Measurements from ENCODE around the gene HSD17B11. TPM values are rescaled to one million over a fixed set of nuclear protein-coding genes. Genes with fewer than 3 reads are reported as not detected.

HSD17B11 gene
- total RNA-seq, 1 donor from 2014 or later = 10.3 TPM

GRCh38 chr4:87382116-87382515 lies 8.9 kb downstream of the HSD17B11 start:
- no peak for DNase-seq (ENCODE audit: low spot score)
- Mint-ChIP-seq H3K4me3 (ENCODE audit: unreplicated experiment) (no peak overlapping the region), H3K4me1 (ENCODE audit: low read depth) (no peaks in the 10 kb centered on the region), H3K27me3 (ENCODE audit: low read depth) (no peaks in the 10 kb centered on the region), H3K36me3 (ENCODE audit: low read depth) (no peaks in the 10 kb centered on the region), H3K9me3 (ENCODE audit: low read depth) (peaks cover 8% of the 10 kb centered on the region), H3K27ac (ENCODE audit: unreplicated experiment) (no peak overlapping the region)
- TF ChIP-seq, protein P1, sequence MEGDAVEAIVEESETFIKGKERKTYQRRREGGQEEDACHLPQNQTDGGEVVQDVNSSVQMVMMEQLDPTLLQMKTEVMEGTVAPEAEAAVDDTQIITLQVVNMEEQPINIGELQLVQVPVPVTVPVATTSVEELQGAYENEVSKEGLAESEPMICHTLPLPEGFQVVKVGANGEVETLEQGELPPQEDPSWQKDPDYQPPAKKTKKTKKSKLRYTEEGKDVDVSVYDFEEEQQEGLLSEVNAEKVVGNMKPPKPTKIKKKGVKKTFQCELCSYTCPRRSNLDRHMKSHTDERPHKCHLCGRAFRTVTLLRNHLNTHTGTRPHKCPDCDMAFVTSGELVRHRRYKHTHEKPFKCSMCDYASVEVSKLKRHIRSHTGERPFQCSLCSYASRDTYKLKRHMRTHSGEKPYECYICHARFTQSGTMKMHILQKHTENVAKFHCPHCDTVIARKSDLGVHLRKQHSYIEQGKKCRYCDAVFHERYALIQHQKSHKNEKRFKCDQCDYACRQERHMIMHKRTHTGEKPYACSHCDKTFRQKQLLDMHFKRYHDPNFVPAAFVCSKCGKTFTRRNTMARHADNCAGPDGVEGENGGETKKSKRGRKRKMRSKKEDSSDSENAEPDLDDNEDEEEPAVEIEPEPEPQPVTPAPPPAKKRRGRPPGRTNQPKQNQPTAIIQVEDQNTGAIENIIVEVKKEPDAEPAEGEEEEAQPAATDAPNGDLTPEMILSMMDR (IDR thresholded peaks at IDR 0.05) = no peak

- no peaks in the 10 kb centered on the region for H3K27me3 Mint-ChIP-seq (ENCODE audit: low read depth)
- H3K9me3 Mint-ChIP-seq (ENCODE audit: low read depth) = no peaks in the 10 kb centered on the region
- H3K4me3 Mint-ChIP-seq (ENCODE audit: unreplicated experiment) = no peak overlapping the region
- TF ChIP-seq, protein P1 (IDR thresholded peaks at IDR 0.05) = no peak
- H3K27ac Mint-ChIP-seq (ENCODE audit: unreplicated experiment) = no peak overlapping the region
- no peak for DNase-seq (ENCODE audit: low spot score)
- peaks cover 5% of the 10 kb centered on the region for H3K4me1 Mint-ChIP-seq (ENCODE audit: low read depth)
- H3K36me3 Mint-ChIP-seq (ENCODE audit: low read depth) = no peaks in the 10 kb centered on the region
Measured at GRCh38 chr4:87377816-87378215, 13.2 kb downstream of the HSD17B11 start.

DNA sequence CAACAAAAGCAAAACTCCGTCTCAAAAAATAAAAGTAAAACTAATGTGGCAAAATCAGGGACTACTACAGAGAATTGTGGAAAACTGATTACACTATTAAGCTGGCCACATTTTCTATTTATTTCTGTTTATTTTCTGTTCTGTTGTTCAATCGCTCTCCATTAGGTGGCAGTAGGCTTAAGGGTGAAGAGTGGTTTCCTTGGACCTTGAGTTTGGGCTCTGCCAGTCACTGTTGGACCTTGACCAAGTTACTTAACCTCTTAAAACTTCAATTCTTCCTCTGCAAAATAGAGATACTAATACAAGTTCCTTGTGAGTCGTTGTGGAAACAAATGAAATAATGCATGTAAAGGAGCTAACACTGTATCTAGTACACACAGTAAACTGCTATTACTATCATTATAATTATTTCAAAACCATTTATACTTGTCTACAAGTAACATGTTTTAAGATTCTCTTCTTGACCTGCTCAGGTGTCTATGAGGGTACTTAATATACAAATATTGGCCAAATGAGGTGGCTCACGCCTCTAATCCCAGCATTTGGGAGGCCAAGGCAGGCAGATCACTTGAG lies 15.2 kb downstream of the HSD17B11 start:
- no peaks in the 10 kb centered on the region for H3K9me3 Mint-ChIP-seq (ENCODE audit: low read depth)
- no peak for DNase-seq (ENCODE audit: low spot score)
- TF ChIP-seq, protein P1 (IDR thresholded peaks at IDR 0.05) = peak; percentile 92
- no peak overlapping the region for H3K27ac Mint-ChIP-seq (ENCODE audit: unreplicated experiment)
- H3K4me1 Mint-ChIP-seq (ENCODE audit: low read depth) = peaks cover 5% of the 10 kb centered on the region
- H3K27me3 Mint-ChIP-seq (ENCODE audit: low read depth) = no peaks in the 10 kb centered on the region
- peaks cover 3% of the 10 kb centered on the region for H3K36me3 Mint-ChIP-seq (ENCODE audit: low read depth)
- no peak overlapping the region for H3K4me3 Mint-ChIP-seq (ENCODE audit: unreplicated experiment)

GRCh38 chr4:87370068-87370467 lies 20.9 kb downstream of the HSD17B11 start:
- no peaks in the 10 kb centered on the region for H3K9me3 Mint-ChIP-seq (ENCODE audit: low read depth)
- H3K4me3 Mint-ChIP-seq (ENCODE audit: unreplicated experiment) = no peak overlapping the region
- no peaks in the 10 kb centered on the region for H3K4me1 Mint-ChIP-seq (ENCODE audit: low read depth)
- DNase-seq (ENCODE audit: low spot score) = no peak
- TF ChIP-seq, protein P1 (IDR thresholded peaks at IDR 0.05) = no peak
- peaks cover 6% of the 10 kb centered on the region for H3K36me3 Mint-ChIP-seq (ENCODE audit: low read depth)
- no peaks in the 10 kb centered on the region for H3K27me3 Mint-ChIP-seq (ENCODE audit: low read depth)
- no peak overlapping the region for H3K27ac Mint-ChIP-seq (ENCODE audit: unreplicated experiment)

GRCh38 chr4:87366521-87367162 lies 24.3 kb downstream of the HSD17B11 start:
- Mint-ChIP-seq H3K27me3 (ENCODE audit: low read depth) (no peaks in the 10 kb centered on the region), H3K4me1 (ENCODE audit: low read depth) (no peaks in the 10 kb centered on the region), H3K36me3 (ENCODE audit: low read depth) (peaks cover 9% of the 10 kb centered on the region), H3K27ac (ENCODE audit: unreplicated experiment) (no peak overlapping the region), H3K4me3 (ENCODE audit: unreplicated experiment) (no peak overlapping the region), H3K9me3 (ENCODE audit: low read depth) (no peaks in the 10 kb centered on the region)
- TF ChIP-seq, protein P1 (IDR thresholded peaks at IDR 0.05) = no peak
- DNase-seq (ENCODE audit: low spot score) = no peak

Measured in chondrocyte (in vitro differentiated cells).